ENCODE results near the gene ABCA9. TPM values are rescaled to one million over a fixed set of nuclear protein-coding genes. Genes with fewer than 3 reads are reported as not detected.

The ABCA9 gene
- total RNA-seq, 1 donor: 23.2 TPM

DNA sequence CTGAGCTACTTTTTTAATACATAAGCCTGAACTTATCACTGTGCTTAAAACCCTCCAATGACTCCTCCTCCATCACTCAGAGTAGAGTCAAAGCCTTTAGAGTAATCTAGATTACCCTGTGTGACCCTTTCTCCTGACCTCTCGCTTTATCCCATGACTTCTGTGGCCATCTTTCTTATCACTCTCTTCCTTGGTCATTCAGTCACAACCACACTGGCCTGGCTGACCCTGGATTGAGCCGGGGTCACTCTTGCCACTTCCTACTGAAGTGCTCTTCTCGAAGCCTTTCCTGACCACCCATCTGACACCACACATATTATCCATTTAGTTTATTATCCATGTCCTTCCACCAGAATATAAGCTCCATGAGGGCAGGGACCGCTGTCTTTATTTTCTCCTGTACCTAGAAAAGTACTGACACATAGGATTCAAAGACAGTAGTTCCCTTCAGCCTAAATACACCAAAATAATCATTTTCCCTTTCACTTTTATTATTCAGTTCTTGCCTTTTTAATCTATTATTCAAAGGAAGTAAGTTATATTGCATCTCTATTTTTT is 28.0 kb upstream of the ABCA9 start:
- Histone ChIP-seq H3K79me2 (ENCODE audit: insufficient read depth, low read length) (no peaks in the 10 kb centered on the region), H2AFZ (ENCODE audit: low read length) (no peak overlapping the region), H3K4me3 (ENCODE audit: insufficient read depth, low read length) (no peak overlapping the region), H3K27ac (ENCODE audit: low read depth, low read length) (no peak overlapping the region), H3K9me3 (ENCODE audit: low read depth, low read length) (no peaks in the 10 kb centered on the region), H3K4me1 (ENCODE audit: insufficient read depth, low read length) (no peaks in the 10 kb centered on the region), H3K27me3 (ENCODE audit: insufficient read depth, low read length) (no peaks in the 10 kb centered on the region), H4K20me1 (ENCODE audit: insufficient read depth, low read length) (no peaks in the 10 kb centered on the region), H3K4me2 (ENCODE audit: insufficient read depth, low read length) (no peak overlapping the region), H3K36me3 (ENCODE audit: insufficient read depth, low read length) (no peaks in the 10 kb centered on the region)
- no peak for DNase-seq (ENCODE audit: insufficient read length, low spot score, missing footprints)
- TF ChIP-seq, protein P1, sequence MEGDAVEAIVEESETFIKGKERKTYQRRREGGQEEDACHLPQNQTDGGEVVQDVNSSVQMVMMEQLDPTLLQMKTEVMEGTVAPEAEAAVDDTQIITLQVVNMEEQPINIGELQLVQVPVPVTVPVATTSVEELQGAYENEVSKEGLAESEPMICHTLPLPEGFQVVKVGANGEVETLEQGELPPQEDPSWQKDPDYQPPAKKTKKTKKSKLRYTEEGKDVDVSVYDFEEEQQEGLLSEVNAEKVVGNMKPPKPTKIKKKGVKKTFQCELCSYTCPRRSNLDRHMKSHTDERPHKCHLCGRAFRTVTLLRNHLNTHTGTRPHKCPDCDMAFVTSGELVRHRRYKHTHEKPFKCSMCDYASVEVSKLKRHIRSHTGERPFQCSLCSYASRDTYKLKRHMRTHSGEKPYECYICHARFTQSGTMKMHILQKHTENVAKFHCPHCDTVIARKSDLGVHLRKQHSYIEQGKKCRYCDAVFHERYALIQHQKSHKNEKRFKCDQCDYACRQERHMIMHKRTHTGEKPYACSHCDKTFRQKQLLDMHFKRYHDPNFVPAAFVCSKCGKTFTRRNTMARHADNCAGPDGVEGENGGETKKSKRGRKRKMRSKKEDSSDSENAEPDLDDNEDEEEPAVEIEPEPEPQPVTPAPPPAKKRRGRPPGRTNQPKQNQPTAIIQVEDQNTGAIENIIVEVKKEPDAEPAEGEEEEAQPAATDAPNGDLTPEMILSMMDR (IDR thresholded peaks at IDR 0.05; ENCODE audit: extremely low read depth, low read depth, low read length): no peak

DNA sequence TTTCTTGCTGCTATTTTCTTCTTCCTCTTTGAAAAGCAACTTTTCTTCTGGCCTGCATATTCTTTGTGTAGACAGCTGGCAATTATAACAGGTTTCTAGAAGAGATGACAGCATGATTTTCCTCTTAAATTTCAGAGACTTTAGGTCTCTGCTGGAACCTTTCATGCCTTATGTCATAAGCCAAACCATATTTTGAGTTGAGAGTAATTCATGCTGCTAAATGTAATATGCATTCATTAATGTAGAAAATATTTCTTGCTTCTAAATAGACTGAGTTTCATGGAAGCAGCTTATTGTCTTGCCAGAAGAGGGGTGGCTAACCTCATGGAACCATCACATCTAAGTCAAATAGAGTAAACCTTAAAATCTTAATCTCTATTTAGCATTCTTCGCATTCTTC is 25.9 kb upstream of the ABCA9 start:
- DNase-seq (ENCODE audit: insufficient read length, low spot score, missing footprints): no peak
- H3K36me3 ChIP-seq (ENCODE audit: insufficient read depth, low read length): no peaks in the 10 kb centered on the region
- no peak overlapping the region for H3K4me3 ChIP-seq (ENCODE audit: insufficient read depth, low read length)
- H3K4me1 ChIP-seq (ENCODE audit: insufficient read depth, low read length): no peaks in the 10 kb centered on the region
- TF ChIP-seq, protein P1 (IDR thresholded peaks at IDR 0.05; ENCODE audit: extremely low read depth, low read depth, low read length): no peak
- no peak overlapping the region for H3K27ac ChIP-seq (ENCODE audit: low read depth, low read length)
- no peak overlapping the region for H3K4me2 ChIP-seq (ENCODE audit: insufficient read depth, low read length)
- no peaks in the 10 kb centered on the region for H4K20me1 ChIP-seq (ENCODE audit: insufficient read depth, low read length)
- no peak overlapping the region for H2AFZ ChIP-seq (ENCODE audit: low read length)
- peaks cover 2% of the 10 kb centered on the region for H3K9me3 ChIP-seq (ENCODE audit: low read depth, low read length)
- H3K79me2 ChIP-seq (ENCODE audit: insufficient read depth, low read length): no peaks in the 10 kb centered on the region
- no peaks in the 10 kb centered on the region for H3K27me3 ChIP-seq (ENCODE audit: insufficient read depth, low read length)

DNA sequence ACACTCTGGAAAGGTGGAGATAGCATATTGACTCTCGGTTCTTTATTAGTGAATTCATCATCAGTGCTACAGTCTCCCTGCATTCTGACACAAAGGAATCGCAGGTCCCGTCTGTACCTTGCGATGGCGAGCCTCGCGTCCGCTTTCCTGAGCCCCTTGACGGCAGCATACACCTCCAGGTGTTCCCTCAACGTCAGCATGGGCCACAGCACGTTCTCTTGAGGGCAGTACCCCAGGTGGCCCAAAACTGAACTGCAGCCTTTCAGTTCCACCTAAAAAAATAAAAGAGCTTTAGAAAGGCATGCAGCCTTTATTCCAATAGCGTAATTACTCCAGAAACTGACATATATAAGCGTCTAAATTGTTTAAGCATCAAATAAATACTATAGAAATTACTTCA is 24.2 kb upstream of the ABCA9 start:
- no peak for DNase-seq (ENCODE audit: insufficient read length, low spot score, missing footprints)
- Histone ChIP-seq H3K79me2 (ENCODE audit: insufficient read depth, low read length) (no peaks in the 10 kb centered on the region), H3K27ac (ENCODE audit: low read depth, low read length) (no peak overlapping the region), H3K4me2 (ENCODE audit: insufficient read depth, low read length) (no peak overlapping the region), H3K9me3 (ENCODE audit: low read depth, low read length) (peaks cover 2% of the 10 kb centered on the region), H2AFZ (ENCODE audit: low read length) (no peak overlapping the region), H3K4me3 (ENCODE audit: insufficient read depth, low read length) (no peak overlapping the region), H3K36me3 (ENCODE audit: insufficient read depth, low read length) (no peaks in the 10 kb centered on the region), H4K20me1 (ENCODE audit: insufficient read depth, low read length) (no peaks in the 10 kb centered on the region), H3K4me1 (ENCODE audit: insufficient read depth, low read length) (no peaks in the 10 kb centered on the region), H3K27me3 (ENCODE audit: insufficient read depth, low read length) (no peaks in the 10 kb centered on the region)
- TF ChIP-seq, protein P1 (IDR thresholded peaks at IDR 0.05; ENCODE audit: extremely low read depth, low read depth, low read length): peak; percentile 38

DNA sequence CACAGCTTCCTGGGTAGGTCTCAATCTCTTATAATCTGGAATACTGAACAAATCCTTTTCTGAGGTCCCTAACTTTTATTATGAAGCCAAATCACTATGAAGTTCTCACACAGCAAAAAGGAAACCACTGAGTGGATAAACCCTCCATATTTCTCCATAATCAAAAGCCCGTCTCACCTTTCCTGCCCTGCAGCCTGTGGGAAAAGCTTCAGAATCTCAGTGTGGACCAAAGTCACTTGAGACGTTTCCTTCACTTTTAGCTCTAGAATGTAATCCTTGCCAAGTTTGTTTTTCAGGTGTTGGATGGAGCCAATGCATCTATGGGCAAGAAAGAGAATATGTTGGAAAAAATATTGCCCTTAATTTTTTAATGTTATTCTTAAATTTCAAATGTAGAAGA is 22.0 kb upstream of the ABCA9 start:
- H3K4me3 ChIP-seq (ENCODE audit: insufficient read depth, low read length): no peak overlapping the region
- H3K36me3 ChIP-seq (ENCODE audit: insufficient read depth, low read length): no peaks in the 10 kb centered on the region
- no peaks in the 10 kb centered on the region for H3K79me2 ChIP-seq (ENCODE audit: insufficient read depth, low read length)
- H3K27me3 ChIP-seq (ENCODE audit: insufficient read depth, low read length): no peaks in the 10 kb centered on the region
- H3K9me3 ChIP-seq (ENCODE audit: low read depth, low read length): peaks cover 2% of the 10 kb centered on the region
- no peak overlapping the region for H2AFZ ChIP-seq (ENCODE audit: low read length)
- H4K20me1 ChIP-seq (ENCODE audit: insufficient read depth, low read length): no peaks in the 10 kb centered on the region
- no peak overlapping the region for H3K27ac ChIP-seq (ENCODE audit: low read depth, low read length)
- H3K4me1 ChIP-seq (ENCODE audit: insufficient read depth, low read length): no peaks in the 10 kb centered on the region
- DNase-seq (ENCODE audit: insufficient read length, low spot score, missing footprints): no peak
- TF ChIP-seq, protein P1 (IDR thresholded peaks at IDR 0.05; ENCODE audit: extremely low read depth, low read depth, low read length): no peak
- no peak overlapping the region for H3K4me2 ChIP-seq (ENCODE audit: insufficient read depth, low read length)

Data from osteoblast (primary cell).